ENCODE data around the gene ATP13A3. TPM values are rescaled to one million over a fixed set of nuclear protein-coding genes. Genes with fewer than 3 reads are reported as not detected.

ATP13A3 gene
- total and polyA plus RNA-seq, 2 of the 4 experiments (the other 2 are of a cell fraction) = 48.1 to 154 TPM

- TF ChIP-seq, protein P1, sequence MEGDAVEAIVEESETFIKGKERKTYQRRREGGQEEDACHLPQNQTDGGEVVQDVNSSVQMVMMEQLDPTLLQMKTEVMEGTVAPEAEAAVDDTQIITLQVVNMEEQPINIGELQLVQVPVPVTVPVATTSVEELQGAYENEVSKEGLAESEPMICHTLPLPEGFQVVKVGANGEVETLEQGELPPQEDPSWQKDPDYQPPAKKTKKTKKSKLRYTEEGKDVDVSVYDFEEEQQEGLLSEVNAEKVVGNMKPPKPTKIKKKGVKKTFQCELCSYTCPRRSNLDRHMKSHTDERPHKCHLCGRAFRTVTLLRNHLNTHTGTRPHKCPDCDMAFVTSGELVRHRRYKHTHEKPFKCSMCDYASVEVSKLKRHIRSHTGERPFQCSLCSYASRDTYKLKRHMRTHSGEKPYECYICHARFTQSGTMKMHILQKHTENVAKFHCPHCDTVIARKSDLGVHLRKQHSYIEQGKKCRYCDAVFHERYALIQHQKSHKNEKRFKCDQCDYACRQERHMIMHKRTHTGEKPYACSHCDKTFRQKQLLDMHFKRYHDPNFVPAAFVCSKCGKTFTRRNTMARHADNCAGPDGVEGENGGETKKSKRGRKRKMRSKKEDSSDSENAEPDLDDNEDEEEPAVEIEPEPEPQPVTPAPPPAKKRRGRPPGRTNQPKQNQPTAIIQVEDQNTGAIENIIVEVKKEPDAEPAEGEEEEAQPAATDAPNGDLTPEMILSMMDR (conservative IDR thresholded peaks at IDR 0.05; ENCODE audit: low read depth, low read length) = no peak
- no peak for TF ChIP-seq CHD1 (IDR thresholded peaks at IDR 0.05; ENCODE audit: low read depth, low read length)
- no peak for TF ChIP-seq MXI1 (IDR thresholded peaks at IDR 0.05; ENCODE audit: borderline replicate concordance, low read depth, low read length)
- TF ChIP-seq RAD21 (IDR thresholded peaks at IDR 0.05; ENCODE audit: low read length) = no peak
- no peak for TF ChIP-seq RFX5 (IDR thresholded peaks at IDR 0.05; ENCODE audit: low read depth, low read length)
- no peak for TF ChIP-seq MAFK (IDR thresholded peaks at IDR 0.05; ENCODE audit: low read depth, low read length)
- no peak for TF ChIP-seq RCOR1 (IDR thresholded peaks at IDR 0.05; ENCODE audit: insufficient replicate concordance, low read length)
- TF ChIP-seq BHLHE40 (IDR thresholded peaks at IDR 0.05; ENCODE audit: low read depth, low read length) = no peak
- TF ChIP-seq, protein P2, sequence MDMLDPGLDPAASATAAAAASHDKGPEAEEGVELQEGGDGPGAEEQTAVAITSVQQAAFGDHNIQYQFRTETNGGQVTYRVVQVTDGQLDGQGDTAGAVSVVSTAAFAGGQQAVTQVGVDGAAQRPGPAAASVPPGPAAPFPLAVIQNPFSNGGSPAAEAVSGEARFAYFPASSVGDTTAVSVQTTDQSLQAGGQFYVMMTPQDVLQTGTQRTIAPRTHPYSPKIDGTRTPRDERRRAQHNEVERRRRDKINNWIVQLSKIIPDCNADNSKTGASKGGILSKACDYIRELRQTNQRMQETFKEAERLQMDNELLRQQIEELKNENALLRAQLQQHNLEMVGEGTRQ (IDR thresholded peaks at IDR 0.05; ENCODE audit: low read depth, low read length) = no peak
- TF ChIP-seq CEBPB (IDR thresholded peaks at IDR 0.05; ENCODE audit: low read depth, low read length) = no peak
- TF ChIP-seq FOS (IDR thresholded peaks at IDR 0.05; ENCODE audit: low read depth, low read length) = no peak
- TF ChIP-seq POLR2A (IDR thresholded peaks at IDR 0.05; ENCODE audit: low read depth, low read length) = no peak
- TF ChIP-seq MAZ (IDR thresholded peaks at IDR 0.05; ENCODE audit: borderline replicate concordance, low read depth, low read length) = no peak
- TF ChIP-seq SMC3 (IDR thresholded peaks at IDR 0.05; ENCODE audit: low read depth, low read length) = no peak
- no peak for TF ChIP-seq NFE2L2 (IDR thresholded peaks at IDR 0.05; ENCODE audit: low read depth, low read length)
- TF ChIP-seq, protein P3, sequence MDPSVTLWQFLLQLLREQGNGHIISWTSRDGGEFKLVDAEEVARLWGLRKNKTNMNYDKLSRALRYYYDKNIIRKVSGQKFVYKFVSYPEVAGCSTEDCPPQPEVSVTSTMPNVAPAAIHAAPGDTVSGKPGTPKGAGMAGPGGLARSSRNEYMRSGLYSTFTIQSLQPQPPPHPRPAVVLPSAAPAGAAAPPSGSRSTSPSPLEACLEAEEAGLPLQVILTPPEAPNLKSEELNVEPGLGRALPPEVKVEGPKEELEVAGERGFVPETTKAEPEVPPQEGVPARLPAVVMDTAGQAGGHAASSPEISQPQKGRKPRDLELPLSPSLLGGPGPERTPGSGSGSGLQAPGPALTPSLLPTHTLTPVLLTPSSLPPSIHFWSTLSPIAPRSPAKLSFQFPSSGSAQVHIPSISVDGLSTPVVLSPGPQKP (IDR thresholded peaks at IDR 0.05; ENCODE audit: borderline replicate concordance, low read depth, low read length) = no peak
- H3K27me3 ChIP-seq (ENCODE audit: control insufficient read depth, insufficient read depth, low read length) = peaks cover 21% of the 10 kb centered on the region
- H3K4ac ChIP-seq (ENCODE audit: low read depth, low read length) = no peak overlapping the region
- H3K9me3 ChIP-seq (ENCODE audit: control insufficient read depth, insufficient read depth, low read length) = no peaks in the 10 kb centered on the region; the same call in none of the 2 replicates
- 33% methylated on average over 1 of the region's 5 CpGs; no CpG with 5 or more reads in 1 of the 2 experiments for WGBS, 2 experiments (ENCODE audit: extremely low coverage in 2 of 2, insufficient read length in 1 of 2)
- intact Hi-C loops (cut with micrococcal nuclease) (no loop called here), dilution Hi-C loops (cut with HindIII; ENCODE audit: low sequenced_read_pairs, unreplicated experiment) (no loop called here), in situ Hi-C loops (cut with MboI; ENCODE audit: low sequenced_read_pairs) (no loop called here)
- H4K91ac ChIP-seq (ENCODE audit: insufficient read depth, low read depth, low read length) = no peak overlapping the region
- H2BK120ac ChIP-seq (ENCODE audit: low read depth, low read length) = no peak overlapping the region
- no peak for ATAC-seq (ENCODE audit: low read depth)
- H3K4me2 ChIP-seq (ENCODE audit: low read depth, low read length) = no peak overlapping the region
- POLR2A ChIA-PET (ENCODE audit: unreplicated experiment) = no interaction called here
- H3K9me1 ChIP-seq (ENCODE audit: insufficient read depth, low read length) = 0 out of 2 replicates have a peak, but pooled peaks cover 3% of the 10 kb centered on the region
- H4K20me1 ChIP-seq (ENCODE audit: insufficient read depth, low read length) = no peaks in the 10 kb centered on the region; the same call in 1 of the 2 replicates
- H2AFZ ChIP-seq (replicated peaks; ENCODE audit: low read length, poor library complexity) = no peak overlapping the region
- CTCF ChIA-PET = interaction anchor here (1.0 to 1.3 kb wide), 2 partner anchors 51 to 61 kb away, joined by 3 to 7 read pairs; no protein-coding TSS in a partner anchor
- no peak overlapping the region for H3K18ac ChIP-seq (ENCODE audit: low read depth, low read length)
- H3K4me1 ChIP-seq (ENCODE audit: control insufficient read depth, insufficient read depth, low read length) = peaks cover 9% of the 10 kb centered on the region
- H3K36me3 ChIP-seq (ENCODE audit: control insufficient read depth, insufficient read depth, low read length) = no peaks in the 10 kb centered on the region
- H4K5ac ChIP-seq (ENCODE audit: low read depth, low read length) = no peak overlapping the region
- no peak overlapping the region for H2AK5ac ChIP-seq (ENCODE audit: low read depth, low read length)
- no peak overlapping the region for H2BK15ac ChIP-seq (ENCODE audit: low read depth, low read length)
- no peak overlapping the region for H3K9ac ChIP-seq (ENCODE audit: low read depth, low read length)
- H2BK20ac ChIP-seq (ENCODE audit: low read depth, low read length) = no peak overlapping the region
- no TSS peak for BruUV-seq (replicated peaks)
- H3K14ac ChIP-seq (replicated peaks; ENCODE audit: low read depth, low read length) = no peak overlapping the region
- H2AK9ac ChIP-seq (replicated peaks; ENCODE audit: low read depth, low read length, poor library complexity) = no peak overlapping the region
- H3K23ac ChIP-seq (ENCODE audit: low read depth, low read length) = no peak overlapping the region
- no peak overlapping the region for H2BK5ac ChIP-seq (ENCODE audit: low read depth, low read length, poor library complexity, severe bottlenecking)
- no peak overlapping the region for H4K8ac ChIP-seq (ENCODE audit: low read depth in 2 of 2, low read length in 2 of 2)
- H3K27ac ChIP-seq (ENCODE audit: insufficient read depth, low read length) = no peak overlapping the region
- no peak overlapping the region for H3K4me3 ChIP-seq (ENCODE audit: insufficient read depth, low read depth, low read length)
- peak; percentile 48 for DNase-seq
- no peaks in the 10 kb centered on the region for H3K79me1 ChIP-seq (ENCODE audit: low read depth in 1 of 2, low read length in 2 of 2)
- no peak overlapping the region for H3K56ac ChIP-seq (ENCODE audit: extremely low read depth, insufficient read depth, low read length)
Observed at GRCh38 chr3:194395212-194395611, 91.6 kb downstream of the ATP13A3 start.

Data from IMR-90 (cell line).